ENCODE results near the gene C10orf67.

Gene C10orf67

DNA sequence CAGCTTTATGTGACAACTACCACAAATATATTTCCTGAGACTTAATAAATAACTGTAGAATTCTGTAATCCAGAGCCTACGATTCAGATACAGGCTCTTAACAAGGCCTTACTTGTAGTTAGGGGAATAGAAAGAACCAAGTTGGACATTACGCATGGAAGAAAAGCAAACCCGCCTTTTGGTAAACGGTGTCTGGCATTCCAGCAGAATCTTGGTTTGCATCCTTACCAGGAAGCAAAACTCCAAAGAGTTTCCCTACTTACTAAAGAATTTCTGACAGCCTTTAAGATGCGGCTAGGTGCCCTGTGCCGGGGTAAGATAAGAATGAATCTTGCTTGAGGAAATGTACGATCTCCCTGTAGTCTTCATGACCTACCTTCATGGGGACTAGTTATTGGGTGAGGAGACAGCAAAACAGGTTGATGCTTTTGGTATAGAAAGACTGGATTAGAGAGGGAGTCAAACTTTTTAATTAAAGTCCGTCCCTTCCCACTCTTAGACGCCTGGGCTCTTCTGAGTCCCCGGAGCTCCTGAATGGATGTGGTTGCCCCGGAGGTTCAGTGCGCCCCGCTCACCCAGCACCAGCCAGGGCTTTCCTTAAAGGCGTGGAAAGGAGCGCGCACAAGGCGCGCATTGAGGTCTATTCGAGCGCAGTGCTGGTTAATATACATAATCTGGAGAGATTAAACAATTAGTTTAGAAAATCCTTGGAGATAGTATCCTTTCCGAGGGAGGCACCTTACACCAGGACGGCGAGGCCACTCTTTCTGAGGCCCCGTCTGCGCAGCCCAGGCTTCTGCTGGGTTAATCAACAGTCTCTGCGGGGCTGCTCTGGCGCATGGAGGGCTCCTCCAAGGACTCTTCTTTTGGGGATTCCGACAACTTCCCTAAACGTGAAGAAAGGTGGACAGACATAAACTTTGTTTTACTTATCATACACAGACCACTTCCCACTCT lies 140.9 kb downstream of the C10orf67 start:
- no peak for DNase-seq (ENCODE audit: low read depth, low spot score)
- H3K4me3 ChIP-seq (ENCODE audit: low read length), result no peak overlapping the region

DNA sequence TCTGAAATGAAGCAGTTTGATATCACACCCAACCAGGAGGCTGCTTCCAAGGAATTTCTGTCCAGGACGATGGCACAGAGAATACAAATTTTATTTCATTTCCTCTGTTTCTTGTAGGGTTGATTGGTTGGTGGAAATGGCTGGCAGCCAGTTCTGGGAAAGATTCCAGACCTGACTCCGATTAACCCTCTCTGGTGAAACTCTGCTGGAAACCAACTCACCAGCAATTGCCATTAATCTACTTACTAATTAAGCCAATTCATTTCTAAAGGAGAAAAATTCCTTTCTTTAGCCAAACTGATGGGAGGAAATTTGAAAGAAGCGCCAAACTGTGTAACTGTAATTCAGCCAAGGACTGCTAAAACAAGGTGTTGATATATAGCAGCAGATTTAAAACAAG lies 141.8 kb downstream of the C10orf67 start:
- DNase-seq (ENCODE audit: low read depth, low spot score), result no peak
- no peak overlapping the region for H3K4me3 ChIP-seq (ENCODE audit: low read length)

DNA sequence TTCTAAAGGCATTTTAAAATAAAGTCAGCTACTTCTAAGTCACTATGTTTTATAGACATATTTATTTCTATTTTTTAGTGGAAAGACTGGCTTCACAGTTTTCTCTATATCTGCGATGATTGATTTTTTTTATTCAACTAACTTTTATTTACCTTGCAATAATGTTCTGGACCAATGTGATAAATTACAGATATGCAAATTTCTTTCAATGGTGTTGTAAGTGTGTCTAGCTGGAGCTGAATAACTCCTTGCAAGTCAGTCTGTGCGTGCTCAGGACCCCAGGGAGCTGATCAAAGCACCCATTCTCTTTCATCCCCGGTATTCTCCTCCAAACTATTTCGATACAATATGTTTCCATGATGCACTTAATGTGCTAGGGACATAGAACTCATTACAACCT lies 142.8 kb downstream of the C10orf67 start:
- H3K4me3 ChIP-seq (ENCODE audit: low read length), result no peak overlapping the region
- no peak for DNase-seq (ENCODE audit: low read depth, low spot score)

DNA sequence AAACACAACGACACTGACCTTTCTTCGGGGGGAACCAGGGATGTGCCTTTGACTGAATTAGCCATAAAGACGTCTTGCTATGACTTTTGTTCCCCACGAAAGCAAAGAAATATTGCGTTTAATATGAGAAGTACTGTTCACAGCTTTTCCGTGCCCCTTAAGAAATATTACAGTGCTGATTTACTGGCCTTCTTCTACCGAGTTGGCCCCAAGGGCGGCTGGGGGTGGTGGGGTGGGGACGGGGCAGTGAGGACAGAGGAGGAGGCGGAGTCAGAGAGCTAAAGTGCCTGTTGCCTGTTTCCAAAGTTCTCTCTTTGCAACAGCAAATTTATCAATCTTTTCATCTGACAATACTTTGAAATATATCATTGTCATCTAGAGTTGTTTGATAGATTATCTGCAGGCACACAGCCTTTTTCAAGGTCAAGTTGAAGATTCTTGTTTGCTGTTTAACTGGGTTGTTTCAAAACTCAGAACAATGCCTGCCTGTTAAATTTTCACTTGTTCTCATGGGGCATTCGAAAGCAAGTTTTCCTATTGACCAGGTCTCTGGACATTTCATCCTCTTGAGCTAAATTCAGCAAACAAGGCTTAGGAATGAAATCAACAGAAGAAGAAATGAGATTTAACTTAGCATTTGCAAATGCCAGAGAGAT lies 143.5 kb downstream of the C10orf67 start:
- DNase-seq (ENCODE audit: low read depth, low spot score), result no peak
- H3K4me3 ChIP-seq (ENCODE audit: low read length), result no peak overlapping the region

DNA sequence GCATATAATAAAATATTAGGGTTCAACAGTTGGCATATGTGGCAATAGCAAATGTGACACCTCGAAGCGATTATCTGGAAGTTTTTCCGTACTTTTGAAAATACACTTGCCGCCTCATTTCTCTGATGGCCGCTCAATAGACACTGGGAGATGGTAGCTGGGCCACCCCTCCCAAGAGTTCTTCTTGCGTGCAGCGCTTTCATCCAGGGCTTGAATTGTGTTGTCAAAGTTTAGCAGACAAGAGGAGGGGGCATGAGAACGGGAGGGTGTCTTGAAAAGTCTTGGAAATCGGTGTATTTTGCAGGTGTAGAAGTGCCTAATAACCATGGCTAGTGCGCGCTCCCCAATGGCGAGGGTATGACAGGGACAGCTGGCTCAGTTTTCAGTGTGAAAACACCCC lies 144.0 kb downstream of the C10orf67 start:
- no peak for DNase-seq (ENCODE audit: low read depth, low spot score)
- no peak overlapping the region for H3K4me3 ChIP-seq (ENCODE audit: low read length)

DNA sequence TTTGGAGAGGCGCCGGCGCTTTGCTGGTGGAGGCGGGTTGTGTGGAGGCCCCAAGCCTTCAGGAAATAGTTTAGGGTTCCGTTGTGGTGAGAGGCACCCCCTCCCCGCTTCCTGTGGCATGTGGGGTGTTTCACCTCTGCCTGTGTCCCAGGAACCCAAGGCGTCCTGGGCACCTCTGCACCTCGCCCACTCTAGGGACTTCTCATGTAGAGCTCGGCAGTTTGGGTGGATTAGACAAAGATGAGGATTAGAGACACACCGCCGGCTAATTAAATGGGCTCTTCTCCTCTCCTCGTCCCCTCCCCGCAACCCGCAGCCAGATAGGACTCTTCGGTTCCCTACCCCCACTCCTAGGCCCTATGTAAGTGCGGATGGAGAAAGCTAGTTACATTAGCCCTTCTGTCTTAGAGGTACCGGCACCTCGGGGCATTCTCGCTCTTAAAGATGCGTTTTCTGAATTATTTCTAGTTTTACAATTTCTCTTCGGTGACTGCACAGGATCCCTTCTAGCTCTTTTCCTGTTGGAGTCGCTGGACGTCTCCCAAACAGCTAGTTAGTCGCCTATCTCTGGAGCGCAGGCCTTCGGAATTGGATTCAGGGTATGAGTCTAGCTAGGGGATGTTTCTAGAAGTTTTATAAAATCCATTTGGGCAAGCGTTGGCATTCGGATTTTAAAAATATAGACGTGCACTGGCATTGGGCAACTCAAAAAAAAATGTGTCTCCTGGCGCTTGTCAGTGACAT lies 144.7 kb downstream of the C10orf67 start:
- H3K4me3 ChIP-seq (ENCODE audit: low read length), result no peak overlapping the region
- peak; percentile 5 for DNase-seq (ENCODE audit: low read depth, low spot score)

DNA sequence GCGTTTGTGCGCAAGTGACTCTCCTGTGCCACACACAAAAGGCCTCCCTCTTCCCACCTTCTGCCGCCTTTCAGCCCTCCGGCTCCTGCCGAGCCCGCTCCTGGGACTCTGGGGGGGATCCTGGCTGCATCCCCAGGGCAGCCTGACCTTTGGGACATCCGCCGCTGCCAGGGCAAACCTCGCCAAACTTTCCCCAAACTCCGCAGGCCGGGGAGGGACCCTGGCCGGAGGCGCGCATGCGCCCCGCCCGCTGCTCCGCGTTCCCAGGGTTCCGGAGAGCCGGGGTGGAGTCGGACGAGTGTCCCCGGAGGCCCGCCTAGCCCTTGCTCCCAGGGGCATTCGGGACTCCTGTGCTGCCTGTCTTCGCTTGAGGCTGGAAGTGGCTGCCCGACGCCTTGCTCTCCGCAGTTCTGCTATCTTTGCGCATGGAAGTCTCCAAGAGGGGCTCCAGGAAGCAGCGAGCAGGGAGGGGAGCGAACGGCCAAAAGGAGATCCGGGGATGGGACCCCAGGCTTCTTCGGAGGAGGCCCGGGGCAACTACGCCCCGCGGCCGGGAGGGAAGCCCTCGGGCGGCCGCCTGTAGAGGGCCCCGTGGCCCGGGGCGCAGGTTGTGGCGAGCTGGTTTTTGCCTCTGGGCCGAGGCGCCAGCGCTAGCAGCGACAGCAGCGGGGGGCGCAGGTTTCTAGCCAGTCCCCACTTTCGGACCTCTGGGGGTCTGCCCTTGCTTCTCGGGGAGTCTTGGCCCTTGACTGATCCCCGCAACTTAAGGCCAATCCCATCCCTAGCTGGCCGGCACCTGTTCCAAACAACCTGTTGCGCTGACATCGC lies 145.4 kb downstream of the C10orf67 start:
- no peak for DNase-seq (ENCODE audit: low read depth, low spot score)
- H3K4me3 ChIP-seq (ENCODE audit: low read length), result no peak overlapping the region

DNA sequence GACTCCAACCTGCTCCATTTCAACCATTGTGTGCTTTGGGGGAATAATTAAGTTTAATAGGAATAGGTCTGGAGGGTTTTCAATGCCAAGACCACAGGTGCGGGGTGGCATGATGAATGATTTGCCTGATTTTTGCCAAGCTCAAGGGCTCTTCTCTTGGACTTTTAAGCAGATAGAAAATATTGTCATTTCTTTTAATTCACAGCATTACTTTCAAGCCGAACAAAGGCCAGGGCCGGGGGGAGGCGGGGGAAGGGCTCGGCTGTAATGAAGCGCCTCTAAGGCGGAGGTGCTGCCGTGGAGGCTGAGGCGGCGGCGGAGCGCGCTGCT lies 146.0 kb downstream of the C10orf67 start:
- no peak for DNase-seq (ENCODE audit: low read depth, low spot score)
- no peak overlapping the region for H3K4me3 ChIP-seq (ENCODE audit: low read length)

DNA sequence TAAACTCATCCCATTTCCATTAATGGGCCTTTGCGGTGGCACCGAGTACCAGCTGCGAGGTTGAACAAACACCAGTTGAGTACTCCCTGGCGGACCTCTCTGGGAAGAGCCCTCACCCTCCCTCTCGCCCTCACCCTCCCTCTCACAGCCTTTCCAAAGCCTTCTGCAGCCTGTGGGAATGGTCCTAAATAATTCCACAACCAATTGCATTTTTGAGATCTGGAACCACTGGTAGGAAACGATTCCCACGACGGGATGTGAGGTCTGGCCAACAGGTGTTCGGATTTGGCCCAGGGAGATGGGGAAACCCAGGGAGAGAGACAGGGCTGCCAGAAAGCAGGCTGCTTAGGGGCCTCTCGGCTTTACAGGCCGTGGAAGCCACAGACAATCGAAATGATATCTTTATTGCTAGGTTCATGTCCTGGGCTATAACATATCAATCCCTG lies 147.2 kb downstream of the C10orf67 start:
- DNase-seq (ENCODE audit: low read depth, low spot score), result no peak
- H3K4me3 ChIP-seq (ENCODE audit: low read length), result no peak overlapping the region

DNA sequence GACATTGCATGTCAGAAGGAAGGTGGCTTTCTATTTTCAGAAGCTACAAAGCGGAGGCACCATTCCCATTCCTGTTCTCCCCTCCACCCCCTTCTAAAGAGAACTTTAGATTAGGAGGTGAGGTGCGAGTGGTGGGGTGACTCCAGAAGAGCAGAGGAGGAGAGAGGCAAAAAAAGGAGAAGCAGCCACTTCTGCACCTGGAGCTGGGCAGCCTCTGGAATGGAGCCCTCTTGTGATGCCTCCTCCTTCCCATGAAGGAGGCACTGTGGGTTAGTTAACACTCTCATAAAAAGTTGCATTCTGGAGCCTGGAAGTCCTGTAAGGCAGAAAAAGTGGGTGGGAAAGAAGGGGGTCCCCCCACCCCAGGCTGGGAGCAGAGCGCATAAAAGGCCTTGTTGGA lies 147.7 kb downstream of the C10orf67 start:
- no peak overlapping the region for H3K4me3 ChIP-seq (ENCODE audit: low read length)

DNA sequence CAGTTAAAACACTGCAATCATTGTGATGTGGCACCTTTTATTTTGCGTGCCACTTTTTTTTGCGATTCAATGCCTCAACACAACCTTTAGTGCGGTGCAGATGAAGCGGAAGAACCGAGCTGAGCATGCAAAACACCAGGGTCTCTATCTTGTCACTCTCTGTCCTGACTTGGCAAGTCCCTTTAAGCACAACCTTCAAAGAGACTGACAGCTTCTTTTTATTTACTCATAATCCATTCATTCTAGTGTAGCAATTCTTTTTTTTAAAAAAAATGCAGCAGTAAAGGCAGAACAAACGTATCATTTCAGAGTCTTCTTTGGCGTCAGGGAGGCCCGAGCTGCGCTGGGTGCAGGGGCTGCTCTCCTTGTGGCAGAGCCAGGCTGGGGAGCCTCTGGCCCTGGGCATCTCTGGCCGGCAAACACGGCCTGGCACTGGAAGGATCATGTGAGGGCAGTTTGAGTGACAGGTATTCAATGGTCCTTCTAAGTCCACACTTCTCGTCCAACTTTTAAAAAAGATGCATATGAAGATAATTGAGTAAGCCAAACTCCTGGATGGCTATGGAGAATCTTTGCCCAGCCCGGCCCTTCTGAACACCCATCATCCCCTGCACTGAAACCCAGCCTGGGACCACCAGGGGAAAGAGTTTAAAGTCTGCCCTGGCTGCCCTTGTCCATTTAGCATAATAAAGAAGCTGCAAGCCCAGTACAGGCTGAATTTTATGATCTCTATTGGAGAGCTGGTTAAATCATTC lies 148.6 kb downstream of the C10orf67 start:
- H3K4me3 ChIP-seq (ENCODE audit: low read length), result no peak overlapping the region
- DNase-seq (ENCODE audit: low read depth, low spot score), result no peak

More for the DNA sequence above, 147.7 kb downstream of the C10orf67 start:
- no peak for DNase-seq (ENCODE audit: low read depth, low spot score)

DNA sequence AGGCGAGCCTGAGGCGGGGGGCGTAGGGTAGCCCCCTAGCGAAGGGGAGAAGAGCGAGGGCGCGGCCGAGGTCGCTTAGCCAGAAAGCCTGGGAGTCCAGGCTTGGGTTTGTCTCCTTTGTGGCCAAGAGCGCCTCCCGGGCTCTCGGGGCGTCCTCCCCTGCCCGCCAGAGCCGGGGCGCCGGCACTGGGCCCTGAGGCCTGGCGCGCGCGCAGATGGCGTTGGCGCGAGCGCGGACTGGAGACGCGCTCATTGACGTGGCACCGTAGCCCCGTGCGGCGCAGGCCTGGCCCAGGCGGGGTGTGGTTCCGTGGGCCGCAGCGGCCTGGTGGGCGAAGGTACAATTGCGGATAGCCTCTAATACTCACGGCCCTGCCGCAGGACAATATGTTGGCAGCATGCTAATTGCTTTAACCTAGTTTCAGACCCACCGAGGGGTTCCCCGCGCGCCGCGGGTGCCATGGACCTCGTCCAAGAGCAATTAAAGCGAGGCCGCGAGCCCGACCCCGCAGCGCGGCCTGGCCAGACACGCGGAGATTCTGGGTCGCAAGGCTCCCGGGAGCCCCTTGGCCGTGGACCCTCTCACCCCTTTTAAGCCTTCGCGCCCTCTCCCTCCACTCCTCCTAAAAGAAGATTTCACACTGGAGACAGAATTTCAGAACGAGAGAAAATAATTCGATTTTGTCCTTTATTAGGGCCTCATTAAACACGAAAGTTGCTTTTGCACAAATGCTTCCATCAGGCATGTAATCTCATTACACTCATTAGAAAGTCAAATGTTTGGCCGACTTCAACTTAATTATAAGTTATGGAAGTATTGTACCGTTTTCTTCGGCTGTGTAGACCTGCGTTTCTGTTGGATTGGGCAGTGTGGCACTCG lies 149.4 kb downstream of the C10orf67 start:
- DNase-seq (ENCODE audit: low read depth, low spot score), result no peak
- no peak overlapping the region for H3K4me3 ChIP-seq (ENCODE audit: low read length)

DNA sequence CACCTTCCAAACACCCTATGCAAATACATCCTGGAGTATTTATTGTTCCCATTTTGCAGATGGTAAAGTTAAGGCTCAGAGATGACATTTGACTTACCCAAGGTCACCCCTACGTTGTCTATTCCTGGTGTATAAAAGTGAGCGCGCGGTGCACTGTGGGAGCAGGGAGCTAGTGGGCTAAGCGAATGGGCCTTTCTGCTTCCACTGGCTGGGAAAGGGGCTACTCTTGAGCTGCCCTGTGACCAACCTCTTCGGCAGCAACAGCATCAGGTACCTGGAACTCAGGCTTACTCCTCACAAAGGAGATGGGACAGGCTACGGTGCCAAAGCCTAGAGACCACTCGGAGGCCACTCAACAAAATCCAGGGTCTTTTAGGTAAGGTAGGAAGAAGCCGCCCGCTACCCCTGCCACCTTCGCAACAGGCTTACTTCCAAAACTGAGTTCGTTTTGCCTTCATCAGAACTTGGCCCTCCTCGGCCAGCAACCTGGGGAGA lies 150.1 kb downstream of the C10orf67 start:
- H3K4me3 ChIP-seq (ENCODE audit: low read length), result no peak overlapping the region
- DNase-seq (ENCODE audit: low read depth, low spot score), result no peak

DNA sequence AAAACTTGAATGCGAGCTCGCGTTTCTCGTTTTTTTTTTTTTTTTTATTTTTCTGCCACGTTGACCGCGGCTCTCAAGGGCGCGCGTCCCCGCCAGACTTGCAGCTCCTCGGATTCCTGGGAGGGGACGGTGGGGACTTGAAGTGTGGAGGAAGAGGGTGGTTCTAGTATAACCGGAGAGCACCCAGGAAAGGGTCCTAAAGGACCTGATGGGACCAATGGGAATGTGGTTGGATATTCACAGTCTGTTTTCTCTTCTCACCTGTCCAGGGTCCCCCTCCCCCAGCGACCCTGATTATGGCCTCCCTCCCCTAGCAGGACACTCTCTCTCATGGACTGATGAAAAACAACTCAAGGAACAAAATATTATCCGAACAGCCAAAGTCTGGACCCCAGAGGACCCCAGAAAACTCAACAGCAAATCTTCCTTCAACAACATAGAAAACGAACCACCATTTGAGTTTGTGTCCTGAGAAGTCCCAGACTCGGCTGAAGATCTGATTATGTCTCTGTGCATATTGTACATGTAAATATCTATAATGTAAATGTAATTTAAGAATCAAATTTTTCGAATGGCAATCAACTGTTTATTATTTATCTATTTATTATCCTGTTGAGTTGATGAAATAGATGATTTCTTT lies 151.0 kb downstream of the C10orf67 start:
- no peak overlapping the region for H3K4me3 ChIP-seq (ENCODE audit: low read length)
- no peak for DNase-seq (ENCODE audit: low read depth, low spot score)

DNA sequence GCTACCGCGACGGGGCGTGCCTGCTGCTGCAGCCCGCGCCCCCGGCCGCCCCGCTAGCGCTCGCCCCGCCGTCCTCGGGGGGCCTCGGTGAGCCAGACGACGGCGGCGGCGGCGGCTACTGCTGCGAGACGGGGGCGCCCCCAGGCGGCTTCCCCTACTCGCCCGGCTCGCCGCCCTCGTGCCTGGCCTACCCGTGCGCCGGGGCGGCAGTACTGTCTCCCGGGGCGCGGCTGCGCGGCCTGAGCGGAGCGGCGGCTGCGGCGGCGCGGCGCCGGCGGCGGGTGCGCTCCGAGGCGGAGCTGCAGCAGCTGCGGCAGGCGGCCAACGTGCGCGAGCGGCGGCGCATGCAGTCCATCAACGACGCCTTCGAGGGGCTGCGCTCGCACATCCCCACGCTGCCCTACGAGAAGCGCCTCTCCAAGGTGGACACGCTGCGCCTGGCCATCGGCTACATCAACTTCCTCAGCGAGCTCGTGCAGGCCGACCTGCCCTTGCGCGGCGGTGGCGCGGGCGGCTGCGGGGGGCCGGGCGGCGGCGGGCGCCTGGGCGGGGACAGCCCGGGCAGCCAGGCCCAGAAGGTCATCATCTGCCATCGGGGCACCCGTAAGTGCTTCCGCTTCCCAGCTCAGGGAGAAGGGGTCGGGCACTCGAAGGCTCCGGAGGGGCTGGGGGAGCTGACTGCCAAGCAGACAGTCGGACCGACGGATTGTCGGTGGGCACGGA lies 151.7 kb downstream of the C10orf67 start:
- DNase-seq (ENCODE audit: low read depth, low spot score), result no peak

More for the DNA sequence above, 151.7 kb downstream of the C10orf67 start:
- no peak overlapping the region for H3K4me3 ChIP-seq (ENCODE audit: low read length)

Data from Jurkat, Clone E6-1 (cell line).